Neutrophil (primary cell): Measurements from ENCODE around the gene CREG1.

Source experiments
- H3K27ac ChIP-seq: fragments of 200-600 bp; sonication (generic); 2 replicates; pipeline ENCODE4 v1.5.1; 2016; ENCODE audit warnings: mild to moderate bottlenecking, moderate library complexity
- H3K27me3 ChIP-seq: fragments of 200-600 bp; sonication (generic); 2 replicates; pipeline ENCODE4 v1.6.0; 2016; ENCODE audit warnings: mild to moderate bottlenecking
- H3K36me3 ChIP-seq: fragments of 200-600 bp; sonication (generic); 2 replicates; pipeline ENCODE4 v1.5.1; 2017
- H3K4me1 ChIP-seq, 2 experiments: fragments of 200-600 bp in 1 of 2; sonication (generic) in 1 of 2; 1 replicate in 1 of 2; 2 replicates in 1 of 2; pipeline versions ENCODE4 v1.5.1 to v1.6.1; 2013 to 2016; ENCODE audit warnings: low read depth in 1 of 2, low read length in 1 of 2, mild to moderate bottlenecking in 1 of 2, moderate library complexity in 1 of 2; ENCODE audit not compliant: control insufficient read depth in 1 of 2, insufficient read depth in 1 of 2
- H3K4me3 ChIP-seq, 2 experiments: fragments of 200-600 bp in 1 of 2; sonication (generic) in 1 of 2; 1 replicate in 1 of 2; 2 replicates in 1 of 2; pipeline ENCODE4 v1.5.1; 2013 to 2016; ENCODE audit warnings: low read depth in 1 of 2, low read length in 1 of 2, mild to moderate bottlenecking in 1 of 2, moderate library complexity in 1 of 2
- H3K9me3 ChIP-seq: fragments of 200-600 bp; sonication (generic); 2 replicates; pipeline ENCODE4 v1.5.1; 2016
- TF ChIP-seq, protein P1 (sequence below): fragments of 200-600 bp; sonication (generic); IDR thresholded peaks from 2 replicates; pipeline ENCODE4 v1.5.1; 2016; ENCODE audit warnings: antibody characterized with exemption

Gene CREG1

DNA sequence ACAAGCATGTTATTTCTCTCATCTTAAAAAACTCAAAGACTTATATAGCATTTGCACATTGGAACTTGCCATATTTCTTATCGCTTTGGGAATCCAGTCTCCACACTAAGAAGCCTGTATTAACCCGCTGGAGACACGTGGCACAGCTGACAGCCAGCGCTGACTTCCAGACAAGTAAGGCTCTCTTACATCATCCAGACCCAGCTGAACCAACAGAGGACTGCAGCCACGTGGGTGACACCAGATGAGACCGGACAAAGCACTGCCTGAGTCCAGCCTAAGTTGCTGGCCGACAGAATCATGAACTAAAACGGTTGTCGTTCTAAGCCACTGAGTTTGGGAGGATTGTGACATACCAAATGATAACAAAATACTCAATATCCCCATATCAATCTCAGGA is 28.9 kb downstream of the CREG1 start:
- Histone ChIP-seq H3K9me3 (no peaks in the 10 kb centered on the region), H3K36me3 (no peaks in the 10 kb centered on the region)
- TF ChIP-seq, protein P1, sequence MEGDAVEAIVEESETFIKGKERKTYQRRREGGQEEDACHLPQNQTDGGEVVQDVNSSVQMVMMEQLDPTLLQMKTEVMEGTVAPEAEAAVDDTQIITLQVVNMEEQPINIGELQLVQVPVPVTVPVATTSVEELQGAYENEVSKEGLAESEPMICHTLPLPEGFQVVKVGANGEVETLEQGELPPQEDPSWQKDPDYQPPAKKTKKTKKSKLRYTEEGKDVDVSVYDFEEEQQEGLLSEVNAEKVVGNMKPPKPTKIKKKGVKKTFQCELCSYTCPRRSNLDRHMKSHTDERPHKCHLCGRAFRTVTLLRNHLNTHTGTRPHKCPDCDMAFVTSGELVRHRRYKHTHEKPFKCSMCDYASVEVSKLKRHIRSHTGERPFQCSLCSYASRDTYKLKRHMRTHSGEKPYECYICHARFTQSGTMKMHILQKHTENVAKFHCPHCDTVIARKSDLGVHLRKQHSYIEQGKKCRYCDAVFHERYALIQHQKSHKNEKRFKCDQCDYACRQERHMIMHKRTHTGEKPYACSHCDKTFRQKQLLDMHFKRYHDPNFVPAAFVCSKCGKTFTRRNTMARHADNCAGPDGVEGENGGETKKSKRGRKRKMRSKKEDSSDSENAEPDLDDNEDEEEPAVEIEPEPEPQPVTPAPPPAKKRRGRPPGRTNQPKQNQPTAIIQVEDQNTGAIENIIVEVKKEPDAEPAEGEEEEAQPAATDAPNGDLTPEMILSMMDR: no peak

DNA sequence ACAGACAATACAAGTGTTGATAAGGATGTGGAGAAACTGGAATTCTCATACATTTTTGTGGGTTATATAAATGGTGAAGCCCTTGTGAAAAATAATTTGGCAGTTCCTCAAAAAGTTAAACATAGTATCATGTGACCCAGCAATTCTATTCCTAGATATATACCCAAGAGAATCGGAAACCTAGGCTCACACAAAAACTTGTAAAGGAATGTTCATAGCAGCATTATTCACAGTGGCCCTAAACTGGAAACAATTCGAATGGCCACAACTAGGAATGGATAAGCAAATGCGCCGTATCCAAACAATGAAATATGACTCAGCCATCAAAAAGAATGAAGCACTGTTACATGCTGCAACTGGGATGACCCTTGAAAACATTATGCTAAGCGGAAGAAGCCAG is 31.3 kb downstream of the CREG1 start:
- Histone ChIP-seq H3K4me1 (no peaks in the 10 kb centered on the region), H3K27me3 (no peaks in the 10 kb centered on the region), H3K9me3 (no peaks in the 10 kb centered on the region), H3K27ac (no peak overlapping the region), H3K4me3 (no peak overlapping the region), H3K36me3 (no peaks in the 10 kb centered on the region)
- TF ChIP-seq, protein P1: no peak

More for the DNA sequence above, 28.9 kb downstream of the CREG1 start:
- Histone ChIP-seq H3K27me3 (no peaks in the 10 kb centered on the region), H3K4me3 (no peak overlapping the region), H3K27ac (no peak overlapping the region), H3K4me1 (no peaks in the 10 kb centered on the region)

DNA sequence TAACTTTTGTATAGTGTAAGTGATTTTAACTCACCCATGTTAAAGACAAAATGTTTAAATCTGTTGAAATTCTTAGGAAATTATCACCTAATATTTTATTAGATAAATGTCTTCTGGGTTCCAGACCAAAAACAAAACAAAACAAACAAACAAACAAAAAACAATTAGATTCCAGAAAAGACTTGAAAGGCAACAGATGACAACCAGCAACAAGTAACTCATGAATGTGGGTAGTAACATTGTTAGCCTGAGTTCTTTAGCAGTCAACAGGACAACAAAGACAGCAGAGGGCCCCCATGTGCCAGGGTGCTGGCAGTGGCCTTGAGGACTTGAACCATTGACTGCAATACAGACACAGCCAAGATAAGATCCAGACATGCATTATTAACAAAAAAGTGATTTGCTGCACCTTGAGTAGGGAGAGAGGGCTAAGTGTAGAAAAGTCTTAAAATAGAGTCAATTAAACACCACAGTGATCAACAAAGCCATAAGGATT is 32.8 kb downstream of the CREG1 start:
- TF ChIP-seq, protein P1: no peak
- H3K36me3 ChIP-seq: no peaks in the 10 kb centered on the region
- H3K9me3 ChIP-seq: no peaks in the 10 kb centered on the region
- H3K27ac ChIP-seq: no peak overlapping the region
- no peak overlapping the region for H3K4me3 ChIP-seq
- no peaks in the 10 kb centered on the region for H3K4me1 ChIP-seq
- no peaks in the 10 kb centered on the region for H3K27me3 ChIP-seq

DNA sequence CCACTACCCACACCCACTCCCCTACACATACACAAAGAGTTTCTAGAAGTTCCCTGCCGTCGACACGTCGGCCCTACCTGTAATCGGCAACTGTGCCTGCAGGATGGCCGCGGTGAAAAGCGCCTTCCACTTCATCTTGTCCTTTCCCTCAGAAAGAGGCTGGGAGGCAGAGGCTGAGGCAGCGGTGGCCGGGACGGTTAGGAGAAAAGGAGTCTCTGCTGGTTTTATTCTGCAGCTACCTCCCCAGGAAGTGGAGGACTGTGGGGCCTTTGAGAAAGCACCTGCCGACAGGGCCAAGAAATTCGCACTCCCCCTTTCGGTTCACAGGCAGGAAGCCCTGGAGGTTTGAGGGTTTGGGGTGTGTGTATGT is 35.2 kb downstream of the CREG1 start, which contains the start of gene CD247:
Gene CD247, minus strand, starts transcription at position 199 of the 370 bp plus-strand sequence. Its CDS starts 64 bp downstream, at position 135.
- Histone ChIP-seq H3K4me1 (no peaks in the 10 kb centered on the region), H3K27ac (no peak within 1 kb of the TSS), H3K36me3 (no peaks in the 10 kb centered on the region), H3K27me3 (no peaks in the 10 kb centered on the region), H3K4me3 (no peak within 1 kb of the TSS), H3K9me3 (no peaks in the 10 kb centered on the region)
- TF ChIP-seq, protein P1: no peak

DNA sequence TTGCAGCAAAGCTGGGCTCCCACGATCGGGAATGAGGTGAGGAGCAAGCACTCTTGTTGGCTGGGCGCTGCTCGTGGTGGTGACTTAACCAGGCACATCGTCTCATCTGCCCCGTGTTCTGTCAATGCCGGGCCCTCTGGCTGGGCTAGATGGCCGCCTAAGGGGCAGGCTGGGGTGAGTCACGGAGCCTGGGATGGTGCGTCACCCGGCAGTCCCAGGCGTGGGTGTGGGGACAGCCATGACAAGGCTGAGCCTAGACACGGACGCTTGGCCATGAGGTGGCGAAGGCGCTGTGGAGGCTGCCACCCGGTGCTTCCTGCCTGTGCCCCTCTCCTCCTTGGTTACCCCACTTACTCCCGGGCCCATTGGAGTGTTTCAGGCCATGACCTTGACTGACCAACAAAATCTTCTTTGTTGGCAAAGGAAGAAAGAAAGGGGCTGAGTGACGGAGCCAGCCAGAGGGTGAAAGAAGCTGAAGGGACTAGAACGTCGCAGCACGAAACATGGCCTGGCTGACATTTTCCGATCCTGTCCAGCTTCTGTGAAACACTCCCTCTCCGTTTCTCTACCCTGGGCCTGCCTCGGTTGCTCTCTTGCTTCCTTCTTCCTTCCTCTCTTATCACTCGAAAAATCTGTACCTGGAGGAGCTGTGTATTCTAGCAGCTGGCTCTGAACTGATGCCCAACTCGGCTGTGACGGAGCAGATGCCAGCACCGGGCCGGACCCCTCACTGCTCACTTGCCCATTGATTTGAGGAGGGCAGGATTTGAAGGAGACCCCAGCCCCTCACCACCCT is 35.8 kb downstream of the CREG1 start:
- Histone ChIP-seq H3K27ac (no peak overlapping the region), H3K9me3 (no peaks in the 10 kb centered on the region), H3K4me1 (no peaks in the 10 kb centered on the region), H3K4me3 (no peak overlapping the region), H3K27me3 (peaks cover 6% of the 10 kb centered on the region), H3K36me3 (no peaks in the 10 kb centered on the region)
- TF ChIP-seq, protein P1: no peak
